ENCODE data around the gene SCIMP.
A peak's percentile ranks its signal among the peaks of the same experiment; 100 is the strongest.
"Not testable (repeated sequence)": the region's sequence is repeated elsewhere in the genome, so short reads cannot be mapped to it uniquely, and the experiment has no call there.

Gene SCIMP

DNA sequence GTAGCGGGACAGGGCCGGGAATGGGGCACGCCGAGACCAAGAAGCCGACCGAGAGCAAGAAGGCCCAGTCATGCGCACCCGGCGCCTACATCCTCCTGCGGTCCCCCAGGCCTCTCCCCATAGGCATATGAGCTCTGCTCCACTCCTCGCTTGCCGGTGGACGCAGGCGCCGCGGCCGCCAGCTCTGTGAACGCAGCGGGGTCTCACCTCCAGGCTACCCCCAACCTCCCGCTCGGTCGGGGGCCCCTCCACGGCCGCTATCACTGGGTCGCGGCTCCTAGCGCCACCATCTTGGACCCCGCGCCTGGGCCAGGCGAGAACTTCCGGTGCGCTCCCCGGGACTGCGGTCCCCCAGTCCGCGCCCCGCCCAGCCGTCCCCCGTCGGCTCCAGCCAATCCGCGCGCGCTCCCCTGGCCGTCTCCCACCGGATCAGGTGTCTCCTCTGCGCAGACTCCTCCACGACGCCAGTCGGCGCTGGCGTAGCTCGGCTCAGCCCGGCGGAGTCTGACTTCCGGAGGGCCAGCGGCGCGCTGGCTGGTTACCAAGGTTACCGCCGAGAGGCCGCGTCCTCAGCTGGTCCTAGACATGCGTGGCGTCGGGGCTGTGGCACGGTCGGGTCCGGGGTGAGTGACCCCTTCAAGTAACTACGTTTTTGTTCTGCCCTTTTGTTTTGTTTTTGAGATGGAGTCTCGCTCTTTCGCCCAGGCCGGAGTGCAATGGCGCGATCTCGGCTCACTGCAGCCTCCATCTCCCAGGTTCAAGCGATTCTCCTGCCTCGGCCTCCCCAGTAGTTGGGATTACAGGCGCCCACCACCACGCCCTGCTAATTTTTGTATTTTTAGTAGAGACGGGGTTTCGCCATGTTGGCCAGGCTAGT is 42.9 kb downstream of the SCIMP start, which contains the start of gene ZNF594:
Gene ZNF594, minus strand, starts transcription at position 328 of the 877 bp plus-strand sequence. CDS start 7,612 bp downstream, outside the sequence.
- H3K27ac Mint-ChIP-seq, result peak within 1 kb of the TSS; percentile 97
- DNase-seq (peak; percentile 98), ATAC-seq (replicated peaks) (peak; percentile 98 to 99)
- no peaks in the 10 kb centered on the region for H3K27me3 Mint-ChIP-seq
- peaks cover 31 to 34% of the 10 kb centered on the region in 2 donors for H3K36me3 Mint-ChIP-seq
- H3K4me1 Mint-ChIP-seq, result peaks cover 13 to 34% of the 10 kb centered on the region in 2 donors
- H3K9me3 Mint-ChIP-seq, result peaks cover 13 to 14% of the 10 kb centered on the region in 2 donors
- H3K4me3 Mint-ChIP-seq, result peak within 1 kb of the TSS; percentile 95 to 98

- DNase-seq, result no peak
- Mint-ChIP-seq H3K4me3 (no peak overlapping the region), H3K27me3 (no peaks in the 10 kb centered on the region), H3K36me3 (peaks cover 70 to 82% of the 10 kb centered on the region in 2 donors), H3K4me1 (peaks cover 5 to 6% of the 10 kb centered on the region in 2 donors), H3K27ac (no peak overlapping the region), H3K9me3 (peaks cover 31 to 38% of the 10 kb centered on the region in 2 donors)
- ATAC-seq (replicated peaks), result no peak
Observed at GRCh38 chr17:5184288-5184687, 50.4 kb downstream of the SCIMP start.

GRCh38 chr17:5183410-5183793 is 51.3 kb downstream of the SCIMP start:
- peaks cover 34 to 38% of the 10 kb centered on the region in 2 donors for H3K9me3 Mint-ChIP-seq
- H3K27ac Mint-ChIP-seq, result peak overlapping the region; percentile 85
- ATAC-seq (replicated peaks) (no peak), DNase-seq (no peak)
- H3K27me3 Mint-ChIP-seq, result no peaks in the 10 kb centered on the region
- H3K4me1 Mint-ChIP-seq, result peaks cover 5 to 6% of the 10 kb centered on the region in 2 donors
- H3K4me3 Mint-ChIP-seq, result peak overlapping the region in 1 of 2 donors; percentile 50
- peaks cover 72 to 85% of the 10 kb centered on the region in 2 donors for H3K36me3 Mint-ChIP-seq

DNA sequence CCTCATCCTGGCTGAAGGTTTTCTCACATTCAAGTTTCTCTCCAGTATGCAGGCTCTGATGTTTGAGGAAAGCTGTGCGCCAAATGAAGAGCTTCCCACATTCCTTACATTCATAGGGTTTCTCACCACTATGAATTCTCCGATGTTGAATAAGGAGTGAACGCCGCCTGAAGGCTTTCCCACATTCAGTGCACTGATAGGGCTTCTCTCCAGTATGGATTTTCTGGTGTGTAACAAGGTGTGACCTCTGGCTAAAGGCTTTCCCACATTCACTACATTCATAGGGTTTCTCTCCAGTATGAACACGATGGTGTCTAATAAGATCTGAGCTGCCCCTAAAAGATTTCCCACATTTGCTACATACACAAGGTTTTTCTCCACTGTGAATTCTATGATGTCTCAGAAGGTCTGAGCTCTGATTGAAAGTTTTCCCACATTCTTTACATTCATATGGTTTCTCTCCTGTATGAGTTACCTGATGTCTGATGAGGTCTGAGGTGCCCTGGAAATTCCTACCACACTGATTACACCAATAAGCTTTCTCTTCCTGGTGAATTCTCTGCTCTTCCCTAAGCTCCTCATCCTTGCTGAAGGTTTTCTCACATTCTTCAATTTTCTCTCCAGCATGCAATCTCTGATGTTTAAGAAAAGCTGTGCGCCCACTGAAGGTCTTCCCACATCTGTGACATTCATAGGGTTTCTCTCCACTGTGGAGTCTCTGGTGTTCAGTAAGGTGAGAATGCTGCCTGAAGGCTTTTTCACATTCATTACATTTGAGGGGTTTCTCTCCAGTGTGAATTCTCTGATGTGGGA is 51.9 kb downstream of the SCIMP start:
- peaks cover 66 to 79% of the 10 kb centered on the region in 2 donors for H3K36me3 Mint-ChIP-seq
- peak overlapping the region; percentile 85 for H3K27ac Mint-ChIP-seq
- peaks cover 5 to 6% of the 10 kb centered on the region in 2 donors for H3K4me1 Mint-ChIP-seq
- no peaks in the 10 kb centered on the region for H3K27me3 Mint-ChIP-seq
- H3K4me3 Mint-ChIP-seq, result peak overlapping the region in 1 of 2 donors; percentile 50
- DNase-seq, result no peak
- peaks cover 33 to 34% of the 10 kb centered on the region in 2 donors for H3K9me3 Mint-ChIP-seq
- no peak for ATAC-seq (replicated peaks)

GRCh38 chr17:5181509-5182305 is 53.0 kb downstream of the SCIMP start:
- Mint-ChIP-seq H3K27me3 (no peaks in the 10 kb centered on the region), H3K36me3 (peaks cover 60 to 79% of the 10 kb centered on the region in 2 donors), H3K4me3 (peak overlapping the region in 1 of 2 donors; percentile 13), H3K27ac (peak overlapping the region; percentile 72), H3K4me1 (peaks cover under 1 to 3% of the 10 kb centered on the region in 2 donors), H3K9me3 (peaks cover 28 to 29% of the 10 kb centered on the region in 2 donors)
- no peak for DNase-seq
- no peak for ATAC-seq (replicated peaks)

DNA sequence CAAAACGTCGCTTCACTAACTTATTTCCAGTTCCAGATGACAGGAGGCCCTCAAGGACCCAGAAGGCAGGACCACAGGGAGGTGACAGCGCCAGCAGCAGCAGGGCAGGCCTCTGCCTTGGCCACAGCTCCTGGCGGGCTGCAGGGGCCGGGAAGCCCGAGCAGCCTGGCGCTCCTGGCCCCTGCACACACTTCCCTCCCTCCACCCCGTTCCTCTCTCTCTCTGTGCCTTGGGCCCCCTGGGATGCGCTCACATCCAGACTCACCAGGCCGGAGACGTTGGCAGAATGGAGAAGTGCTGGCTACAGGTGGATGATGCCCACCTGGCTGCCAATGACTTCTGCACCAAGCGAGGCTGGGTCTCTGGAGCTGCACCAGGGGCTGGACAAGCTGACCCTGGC is 55.7 kb downstream of the SCIMP start:
- peaks cover 51 to 72% of the 10 kb centered on the region in 2 donors for H3K36me3 Mint-ChIP-seq
- DNase-seq, result no peak
- H3K9me3 Mint-ChIP-seq, result peaks cover 24 to 26% of the 10 kb centered on the region in 2 donors

DNA sequence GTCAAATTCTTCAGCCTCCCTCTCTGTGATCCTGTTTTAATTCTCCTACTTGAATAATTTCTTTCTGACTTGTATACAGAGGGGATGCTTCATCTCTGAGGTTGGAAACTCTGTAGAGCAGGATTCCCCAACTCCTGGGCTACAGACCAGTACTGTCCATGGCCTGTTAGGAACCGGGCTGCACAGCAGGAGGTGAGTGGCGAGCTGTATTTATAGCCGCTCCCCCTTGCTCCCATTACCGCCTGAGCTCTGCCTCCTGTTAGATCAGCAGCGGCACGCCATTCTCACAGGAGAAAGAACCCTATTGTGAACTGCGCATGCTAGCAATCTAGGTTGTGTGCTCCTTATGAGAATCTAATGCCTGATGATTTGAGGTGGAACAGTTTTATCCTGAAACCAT is 59.6 kb downstream of the SCIMP start:
- ATAC-seq (replicated peaks); DNase-seq; H3K9me3 Mint-ChIP-seq; H3K27ac Mint-ChIP-seq; H3K27me3 Mint-ChIP-seq; H3K4me1 Mint-ChIP-seq; H3K4me3 Mint-ChIP-seq: not testable (repeated sequence)
- H3K36me3 Mint-ChIP-seq, result peaks cover 27 to 36% of the 10 kb centered on the region in 2 donors

More for the DNA sequence above, 55.7 kb downstream of the SCIMP start:
- Mint-ChIP-seq H3K4me1 (peaks cover 0 to 2% of the 10 kb centered on the region in 2 donors), H3K4me3 (no peak overlapping the region), H3K27me3 (no peaks in the 10 kb centered on the region), H3K27ac (peak overlapping the region; percentile 51)
- ATAC-seq (replicated peaks), result no peak

- not testable (repeated sequence) for DNase-seq, H3K4me3 Mint-ChIP-seq, H3K9me3 Mint-ChIP-seq, H3K27me3 Mint-ChIP-seq, H3K36me3 Mint-ChIP-seq
- H3K4me1 Mint-ChIP-seq, result peaks cover 14 to 22% of the 10 kb centered on the region in 2 donors
- peak in 1 of 2 donors; percentile 46 for ATAC-seq (replicated peaks)
- H3K27ac Mint-ChIP-seq, result peak overlapping the region; percentile 85
Observed at GRCh38 chr17:5165791-5166564, 68.7 kb downstream of the SCIMP start.

DNA sequence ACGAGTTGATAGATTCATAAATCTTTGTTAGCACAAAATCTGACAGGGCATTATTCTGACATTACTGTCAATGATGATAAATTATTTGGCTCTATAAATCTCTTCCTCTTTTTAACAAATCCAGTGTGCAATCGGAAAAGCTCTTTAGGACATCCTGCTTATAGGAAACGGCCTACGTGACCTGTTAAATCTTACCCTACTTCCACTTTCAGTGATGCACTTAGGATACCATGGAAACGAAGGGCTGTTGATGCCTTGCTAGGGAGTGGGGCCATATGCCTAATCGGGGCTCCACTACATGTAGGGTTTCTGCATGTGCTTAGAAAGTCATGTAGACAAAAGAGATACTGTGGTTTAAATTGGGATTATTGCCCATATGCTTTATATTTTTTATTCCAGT is 70.2 kb downstream of the SCIMP start:
- Mint-ChIP-seq H3K4me3 (no peak overlapping the region), H3K9me3 (no peaks in the 10 kb centered on the region), H3K27ac (no peak overlapping the region), H3K4me1 (peaks cover 14 to 22% of the 10 kb centered on the region in 2 donors), H3K36me3 (no peaks in the 10 kb centered on the region), H3K27me3 (peaks cover 0 to 2% of the 10 kb centered on the region in 2 donors)
- DNase-seq (no peak), ATAC-seq (replicated peaks) (no peak)

- H3K27ac Mint-ChIP-seq, DNase-seq, H3K36me3 Mint-ChIP-seq, H3K9me3 Mint-ChIP-seq, H3K4me3 Mint-ChIP-seq: not testable (repeated sequence)
- peaks cover 13 to 20% of the 10 kb centered on the region in 2 donors for H3K27me3 Mint-ChIP-seq
- H3K4me1 Mint-ChIP-seq, result peaks cover 10 to 17% of the 10 kb centered on the region in 2 donors
- ATAC-seq (replicated peaks), result peak in 1 of 2 donors; percentile 50
Observed at GRCh38 chr17:5161793-5162192, 72.9 kb downstream of the SCIMP start.

DNA sequence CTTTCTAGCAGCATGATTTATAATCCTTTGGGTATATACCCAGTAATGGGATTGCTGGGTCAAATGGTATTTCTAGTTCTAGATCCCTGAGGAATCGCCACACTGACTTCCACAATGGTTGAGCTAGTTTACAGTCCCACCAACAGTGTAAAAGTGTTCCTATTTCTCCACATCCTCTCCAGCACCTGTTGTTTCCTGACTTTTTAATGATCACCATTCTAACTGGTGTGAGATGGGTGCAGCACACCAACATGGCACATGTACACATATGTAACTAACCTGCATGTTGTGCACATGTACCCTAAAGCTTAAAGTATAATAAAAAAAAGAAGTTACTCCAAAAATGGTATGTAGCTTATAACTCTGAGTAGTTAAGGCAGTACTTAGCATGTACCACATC is 74.0 kb downstream of the SCIMP start:
- H3K4me1 Mint-ChIP-seq; H3K36me3 Mint-ChIP-seq; DNase-seq; ATAC-seq (replicated peaks); H3K4me3 Mint-ChIP-seq; H3K9me3 Mint-ChIP-seq; H3K27ac Mint-ChIP-seq: not testable (repeated sequence)
- H3K27me3 Mint-ChIP-seq, result peaks cover 13 to 20% of the 10 kb centered on the region in 2 donors
